GM21367 (cell line): Measurements from ENCODE around the gene DNAAF6.

Experiments used
- ATAC-seq: cut with Tn5 transposase; IDR thresholded peaks from one replicate; pipeline ENCODE4 v1.9.1; 2021; ENCODE audit not compliant: unreplicated experiment

The DNAAF6 gene

DNA sequence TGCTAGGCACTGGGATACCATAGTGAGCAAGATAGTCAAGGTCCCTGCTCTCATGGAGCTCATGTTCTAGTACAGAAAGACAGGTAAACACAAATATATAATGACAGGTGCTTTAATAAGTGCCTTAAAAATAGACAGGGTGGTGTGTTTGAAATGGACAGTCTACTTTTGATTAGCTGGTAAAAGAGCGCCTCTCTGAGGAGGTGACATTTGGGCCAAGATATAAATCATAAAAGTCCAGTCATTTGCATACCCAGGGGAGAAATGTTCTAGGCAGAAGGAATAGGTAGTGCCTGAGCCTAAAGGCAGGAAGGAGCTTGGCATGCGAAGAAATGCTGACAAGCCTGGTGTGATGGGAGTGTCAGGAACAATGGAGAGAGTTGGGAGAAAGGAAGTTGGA lies 83.6 kb downstream of the DNAAF6 start:
- no peak for ATAC-seq

DNA sequence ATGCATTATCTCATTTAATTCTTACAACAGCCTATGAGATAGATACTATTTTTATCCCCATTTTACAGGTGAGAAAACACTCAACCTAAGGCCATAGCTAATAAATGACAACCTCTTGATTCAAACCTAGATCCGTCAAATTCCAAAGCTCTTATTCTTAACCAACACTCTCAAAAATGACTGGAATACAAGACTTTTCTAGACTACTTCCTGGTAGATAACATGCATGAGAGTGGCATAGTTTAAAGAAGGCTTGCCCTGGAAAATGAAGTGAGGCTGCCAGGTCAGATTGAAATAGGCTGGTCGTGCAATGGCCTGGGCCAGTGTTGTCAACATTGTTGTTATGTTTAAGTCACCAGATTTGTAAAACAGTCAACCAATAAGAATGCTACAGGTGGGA lies 86.6 kb downstream of the DNAAF6 start:
- ATAC-seq: no peak
